CD4-positive, alpha-beta T cell treated with Interleukin-17A for 1 hour (primary cell): Measurements from ENCODE around the gene ZMYM3.

ENCODE experiments used
- DNase-seq: peaks from one replicate; pipeline ENCODE4 v3.0.0-alpha.2; 2020

The ZMYM3 gene

GRCh38 chrX:71199252-71200008 is 54.5 kb downstream of the ZMYM3 start:
- DNase-seq = no peak

GRCh38 chrX:71198066-71198465 is 55.9 kb downstream of the ZMYM3 start:
- DNase-seq = peak; percentile 42

- DNase-seq = peak; percentile 26
Observed at GRCh38 chrX:71195964-71196649, 57.8 kb downstream of the ZMYM3 start.

GRCh38 chrX:71191248-71191647 is 62.7 kb downstream of the ZMYM3 start:
- DNase-seq = no peak
